ENCODE measurements around the gene CST7.

The CST7 gene

DNA sequence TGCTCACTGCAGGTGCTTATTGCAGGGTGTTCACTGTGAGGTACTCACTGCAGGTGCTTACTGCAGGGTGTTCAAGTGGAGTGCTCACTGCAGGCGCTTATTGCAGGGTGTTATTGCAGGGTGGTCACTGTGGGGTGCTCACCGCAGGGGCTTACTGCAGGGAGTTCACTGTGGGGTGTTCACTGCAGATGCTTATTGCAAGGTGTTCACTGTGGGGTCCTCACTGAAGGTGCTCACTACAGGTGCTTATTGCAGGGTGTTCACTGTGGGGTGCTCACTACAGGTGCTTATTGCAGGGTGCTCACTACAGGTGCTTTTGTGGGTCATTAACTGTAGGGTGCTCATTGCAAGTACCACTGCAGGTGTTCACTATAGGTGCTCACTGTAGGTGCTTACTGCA is 23.3 kb downstream of the CST7 start:
- H3K4me3 ChIP-seq (ENCODE audit: insufficient read depth, low read length, poor library complexity, severe bottlenecking): no peak overlapping the region
- no peaks in the 10 kb centered on the region for H3K79me2 ChIP-seq (ENCODE audit: insufficient read depth, low read length)
- no peak overlapping the region for H3K27ac ChIP-seq (ENCODE audit: low read depth, low read length)
- no peaks in the 10 kb centered on the region for H3K9me2 ChIP-seq (replicated peaks; ENCODE audit: insufficient read depth, low read length)
- no peak overlapping the region for H3K9ac ChIP-seq (ENCODE audit: low read length)
- H3K27me3 ChIP-seq (ENCODE audit: low read length): no peaks in the 10 kb centered on the region
- no peak overlapping the region for H2AFZ ChIP-seq (ENCODE audit: low read depth, low read length, severe bottlenecking)
- no peaks in the 10 kb centered on the region for H3F3A ChIP-seq (ENCODE audit: insufficient read depth)
- H3K4me2 ChIP-seq (ENCODE audit: low read depth, low read length, poor library complexity, severe bottlenecking): no peak overlapping the region
- peaks cover 5% of the 10 kb centered on the region; the same call in 1 of the 2 replicates for H3K36me3 ChIP-seq (ENCODE audit: low read length)
- no peaks in the 10 kb centered on the region for H4K20me1 ChIP-seq (ENCODE audit: low read depth, low read length)
- H3K9me3 ChIP-seq (ENCODE audit: insufficient read depth, low read length): no peaks in the 10 kb centered on the region
- TF ChIP-seq, protein P1, sequence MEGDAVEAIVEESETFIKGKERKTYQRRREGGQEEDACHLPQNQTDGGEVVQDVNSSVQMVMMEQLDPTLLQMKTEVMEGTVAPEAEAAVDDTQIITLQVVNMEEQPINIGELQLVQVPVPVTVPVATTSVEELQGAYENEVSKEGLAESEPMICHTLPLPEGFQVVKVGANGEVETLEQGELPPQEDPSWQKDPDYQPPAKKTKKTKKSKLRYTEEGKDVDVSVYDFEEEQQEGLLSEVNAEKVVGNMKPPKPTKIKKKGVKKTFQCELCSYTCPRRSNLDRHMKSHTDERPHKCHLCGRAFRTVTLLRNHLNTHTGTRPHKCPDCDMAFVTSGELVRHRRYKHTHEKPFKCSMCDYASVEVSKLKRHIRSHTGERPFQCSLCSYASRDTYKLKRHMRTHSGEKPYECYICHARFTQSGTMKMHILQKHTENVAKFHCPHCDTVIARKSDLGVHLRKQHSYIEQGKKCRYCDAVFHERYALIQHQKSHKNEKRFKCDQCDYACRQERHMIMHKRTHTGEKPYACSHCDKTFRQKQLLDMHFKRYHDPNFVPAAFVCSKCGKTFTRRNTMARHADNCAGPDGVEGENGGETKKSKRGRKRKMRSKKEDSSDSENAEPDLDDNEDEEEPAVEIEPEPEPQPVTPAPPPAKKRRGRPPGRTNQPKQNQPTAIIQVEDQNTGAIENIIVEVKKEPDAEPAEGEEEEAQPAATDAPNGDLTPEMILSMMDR (IDR thresholded peaks at IDR 0.05; ENCODE audit: insufficient read depth, low read length, poor library complexity, severe bottlenecking): no peak
- TF ChIP-seq EZH2phosphoT487 (conservative IDR thresholded peaks at IDR 0.05; ENCODE audit: low read length): no peak

DNA sequence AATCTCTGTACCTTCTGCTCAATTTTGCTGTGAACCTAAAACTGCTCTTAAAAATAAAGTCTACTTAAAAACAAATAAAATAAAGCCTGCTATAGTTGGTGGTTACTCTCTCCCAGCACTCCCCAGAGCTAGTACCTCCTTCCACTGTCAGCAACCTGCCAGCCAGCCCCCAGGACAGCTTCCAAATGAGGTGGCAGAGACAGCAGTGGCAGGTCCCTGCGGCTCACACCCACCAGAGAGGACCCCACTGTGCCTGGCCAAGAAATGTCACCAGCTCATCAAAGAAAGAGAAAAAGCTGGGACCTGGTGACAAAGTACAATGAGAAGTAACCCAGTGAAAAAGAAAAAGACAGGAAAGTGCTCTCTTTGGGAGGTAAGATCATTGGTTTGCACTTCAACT is 28.3 kb downstream of the CST7 start:
- H3K4me3 ChIP-seq (ENCODE audit: insufficient read depth, low read length, poor library complexity, severe bottlenecking): no peak overlapping the region
- no peak overlapping the region for H3K9ac ChIP-seq (ENCODE audit: low read length)
- no peak overlapping the region for H3K27ac ChIP-seq (ENCODE audit: low read depth, low read length)
- no peaks in the 10 kb centered on the region for H3K9me3 ChIP-seq (ENCODE audit: insufficient read depth, low read length)
- H3K36me3 ChIP-seq (ENCODE audit: low read length): peaks cover 5% of the 10 kb centered on the region; the same call in 1 of the 2 replicates
- H3K79me2 ChIP-seq (ENCODE audit: insufficient read depth, low read length): no peaks in the 10 kb centered on the region
- no peak overlapping the region for H2AFZ ChIP-seq (ENCODE audit: low read depth, low read length, severe bottlenecking)
- H3K9me2 ChIP-seq (replicated peaks; ENCODE audit: insufficient read depth, low read length): no peaks in the 10 kb centered on the region
- H3F3A ChIP-seq (ENCODE audit: insufficient read depth): no peaks in the 10 kb centered on the region
- H4K20me1 ChIP-seq (ENCODE audit: low read depth, low read length): no peaks in the 10 kb centered on the region
- H3K4me2 ChIP-seq (ENCODE audit: low read depth, low read length, poor library complexity, severe bottlenecking): no peak overlapping the region
- no peaks in the 10 kb centered on the region for H3K27me3 ChIP-seq (ENCODE audit: low read length)
- no peak for TF ChIP-seq EZH2phosphoT487 (conservative IDR thresholded peaks at IDR 0.05; ENCODE audit: low read length)
- TF ChIP-seq, protein P1 (IDR thresholded peaks at IDR 0.05; ENCODE audit: insufficient read depth, low read length, poor library complexity, severe bottlenecking): no peak

DNA sequence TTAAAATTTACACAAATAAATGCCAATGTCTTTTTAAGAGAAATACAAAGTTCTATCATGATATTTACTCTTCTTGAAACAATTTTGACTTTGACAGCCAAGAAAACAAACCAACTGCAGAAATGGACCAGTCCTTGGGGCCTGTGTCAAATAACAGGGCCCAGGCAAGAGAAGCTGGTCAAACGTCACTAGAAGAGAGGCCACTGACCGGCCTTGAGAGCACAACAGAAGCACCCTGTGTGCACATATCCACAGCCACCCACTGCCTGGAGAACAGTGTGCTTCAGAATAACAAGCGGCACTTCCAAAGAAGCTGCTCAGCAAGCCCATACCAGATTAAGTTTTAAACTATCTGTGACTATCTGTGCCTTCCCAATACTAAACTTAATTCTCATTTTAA is 28.7 kb downstream of the CST7 start:
- Histone ChIP-seq H3K9ac (ENCODE audit: low read length) (no peak overlapping the region), H3K36me3 (ENCODE audit: low read length) (peaks cover 5% of the 10 kb centered on the region; the same call in 1 of the 2 replicates), H3K4me2 (ENCODE audit: low read depth, low read length, poor library complexity, severe bottlenecking) (no peak overlapping the region), H3K27ac (ENCODE audit: low read depth, low read length) (no peak overlapping the region), H3K4me3 (ENCODE audit: insufficient read depth, low read length, poor library complexity, severe bottlenecking) (no peak overlapping the region), H3K27me3 (ENCODE audit: low read length) (no peaks in the 10 kb centered on the region), H3K9me2 (replicated peaks; ENCODE audit: insufficient read depth, low read length) (no peaks in the 10 kb centered on the region), H3F3A (ENCODE audit: insufficient read depth) (no peaks in the 10 kb centered on the region), H4K20me1 (ENCODE audit: low read depth, low read length) (no peaks in the 10 kb centered on the region), H3K9me3 (ENCODE audit: insufficient read depth, low read length) (no peaks in the 10 kb centered on the region), H3K79me2 (ENCODE audit: insufficient read depth, low read length) (no peaks in the 10 kb centered on the region), H2AFZ (ENCODE audit: low read depth, low read length, severe bottlenecking) (no peak overlapping the region)
- TF ChIP-seq, protein P1 (IDR thresholded peaks at IDR 0.05; ENCODE audit: insufficient read depth, low read length, poor library complexity, severe bottlenecking): no peak
- TF ChIP-seq EZH2phosphoT487 (conservative IDR thresholded peaks at IDR 0.05; ENCODE audit: low read length): no peak
